ENCODE measurements around the gene CADM2.

CADM2 gene

GRCh38 chr3:85721409-85722145 lies 762.8 kb downstream of the CADM2 start:
- Histone ChIP-seq H3K27me3 (ENCODE audit: insufficient read depth, low read length) (no peaks in the 10 kb centered on the region), H3F3A (ENCODE audit: insufficient read depth, low read length) (no peaks in the 10 kb centered on the region), H3K9me3 (ENCODE audit: low read length) (no peaks in the 10 kb centered on the region), H3K27ac (ENCODE audit: low read depth, low read length, poor library complexity, severe bottlenecking) (no peak overlapping the region), H3K9ac (ENCODE audit: low read length) (no peak overlapping the region), H4K20me1 (ENCODE audit: insufficient read depth, low read length) (no peaks in the 10 kb centered on the region), H3K79me2 (ENCODE audit: insufficient read depth, low read length) (no peaks in the 10 kb centered on the region), H2AFZ (ENCODE audit: low read length) (no peak overlapping the region), H3K36me3 (ENCODE audit: insufficient read depth, low read length) (no peaks in the 10 kb centered on the region), H3K4me2 (ENCODE audit: low read length) (no peak overlapping the region), H3K4me1 (ENCODE audit: insufficient read depth, low read length, severe bottlenecking) (no peaks in the 10 kb centered on the region), H3K4me3 (ENCODE audit: low read depth, low read length, poor library complexity, severe bottlenecking) (no peak overlapping the region), H3K9me2 (ENCODE audit: low read depth, low read length) (no peaks in the 10 kb centered on the region)
- TF ChIP-seq EZH2 (IDR thresholded peaks at IDR 0.05; ENCODE audit: borderline replicate concordance, low read length) (no peak), CTCF (IDR thresholded peaks at IDR 0.05; ENCODE audit: low read length) (no peak)

GRCh38 chr3:85725809-85726208 lies 767.0 kb downstream of the CADM2 start:
- Histone ChIP-seq H2AFZ (ENCODE audit: low read length) (no peak overlapping the region), H3F3A (ENCODE audit: insufficient read depth, low read length) (no peaks in the 10 kb centered on the region), H3K9ac (ENCODE audit: low read length) (no peak overlapping the region), H3K9me3 (ENCODE audit: low read length) (no peaks in the 10 kb centered on the region), H3K4me3 (ENCODE audit: low read depth, low read length, poor library complexity, severe bottlenecking) (no peak overlapping the region), H3K4me1 (ENCODE audit: insufficient read depth, low read length, severe bottlenecking) (no peaks in the 10 kb centered on the region), H3K27ac (ENCODE audit: low read depth, low read length, poor library complexity, severe bottlenecking) (no peak overlapping the region), H3K4me2 (ENCODE audit: low read length) (no peak overlapping the region), H3K9me2 (ENCODE audit: low read depth, low read length) (no peaks in the 10 kb centered on the region), H3K27me3 (ENCODE audit: insufficient read depth, low read length) (no peaks in the 10 kb centered on the region), H3K36me3 (ENCODE audit: insufficient read depth, low read length) (no peaks in the 10 kb centered on the region), H3K79me2 (ENCODE audit: insufficient read depth, low read length) (no peaks in the 10 kb centered on the region), H4K20me1 (ENCODE audit: insufficient read depth, low read length) (no peaks in the 10 kb centered on the region)
- TF ChIP-seq CTCF (IDR thresholded peaks at IDR 0.05; ENCODE audit: low read length) (no peak), EZH2 (IDR thresholded peaks at IDR 0.05; ENCODE audit: borderline replicate concordance, low read length) (no peak)

- Histone ChIP-seq H2AFZ (ENCODE audit: low read length) (no peak overlapping the region), H3K9ac (ENCODE audit: low read length) (no peak overlapping the region), H3K4me1 (ENCODE audit: insufficient read depth, low read length, severe bottlenecking) (no peaks in the 10 kb centered on the region), H3K27me3 (ENCODE audit: insufficient read depth, low read length) (no peaks in the 10 kb centered on the region), H3K4me2 (ENCODE audit: low read length) (no peak overlapping the region), H3K9me2 (ENCODE audit: low read depth, low read length) (no peaks in the 10 kb centered on the region), H3K4me3 (ENCODE audit: low read depth, low read length, poor library complexity, severe bottlenecking) (no peak overlapping the region), H3F3A (ENCODE audit: insufficient read depth, low read length) (no peaks in the 10 kb centered on the region), H3K79me2 (ENCODE audit: insufficient read depth, low read length) (no peaks in the 10 kb centered on the region), H4K20me1 (ENCODE audit: insufficient read depth, low read length) (no peaks in the 10 kb centered on the region), H3K27ac (ENCODE audit: low read depth, low read length, poor library complexity, severe bottlenecking) (no peak overlapping the region), H3K36me3 (ENCODE audit: insufficient read depth, low read length) (no peaks in the 10 kb centered on the region), H3K9me3 (ENCODE audit: low read length) (no peaks in the 10 kb centered on the region)
- TF ChIP-seq EZH2 (IDR thresholded peaks at IDR 0.05; ENCODE audit: borderline replicate concordance, low read length) (no peak), CTCF (IDR thresholded peaks at IDR 0.05; ENCODE audit: low read length) (no peak)
Measured at GRCh38 chr3:85726241-85726640, 767.5 kb downstream of the CADM2 start.
